Endothelial cell of umbilical vein (primary cell): Measurements from ENCODE around the gene SSBP3. TPM values are rescaled to one million over a fixed set of nuclear protein-coding genes. Genes with fewer than 3 reads are reported as not detected.

Experiments
- BruUV-seq: library from RNA; stranded (reverse); fragments of 400-500 nt; replicated peaks from 2 replicates; lab custom pipeline; 2021; lab: Mats Ljungman, UMichigan
- CTCF ChIA-PET: fragments of 300-600, 350-600 bp; sonication (Branson Sonifier 250); formaldehyde crosslinking; loops from one replicate; lab custom pipeline; 2021; ENCODE audit warnings: antibody characterized with exemption, inconsistent platforms; lab: Charles Lee
- POLR2A ChIA-PET: fragments of 300-600, 350-600 bp; sonication (Branson Sonifier 250); formaldehyde crosslinking; loops from one replicate; lab custom pipeline; 2021; ENCODE audit warnings: antibody characterized with exemption, inconsistent platforms; lab: Charles Lee
- DNase-seq: peaks from one replicate; pipeline ENCODE4 v3.0.0-alpha.2; 2011; ENCODE audit warnings: low read depth, low spot score
- FAIRE-seq: peaks from 2 replicates; lab custom pipeline; 2011; peaks lifted over from hg19 to GRCh38; lab: Jason Lieb, UNC
- H2AFZ ChIP-seq: 2 replicates; pipeline ENCODE4 v1.6.0; 2012; ENCODE audit warnings: low read depth, low read length, control low read depth, inconsistent platforms
- H3K27ac ChIP-seq: 2 replicates; pipeline ENCODE4 v1.5.1; 2011; ENCODE audit warnings: low read depth, mild to moderate bottlenecking, control low read depth, low read length, moderate library complexity; ENCODE audit not compliant: insufficient read depth
- H3K27me3 ChIP-seq, 2 experiments: 2 replicates each; pipeline versions ENCODE4 v1.6.0 to v1.6.1; 2011; ENCODE audit warnings: low read length in 2 of 2, mixed read lengths in 1 of 2; ENCODE audit not compliant: control insufficient read depth in 2 of 2, insufficient read depth in 2 of 2
- H3K36me3 ChIP-seq, 2 experiments: 2 replicates in 1 of 2; 3 replicates in 1 of 2; pipeline ENCODE4 v1.5.1; 2011; ENCODE audit warnings: low read length in 2 of 2, mild to moderate bottlenecking in 1 of 2, moderate library complexity in 1 of 2; ENCODE audit not compliant: control insufficient read depth in 2 of 2, insufficient read depth in 2 of 2; ENCODE audit errors: extremely low read depth in 1 of 2
- H3K4me1 ChIP-seq: 3 replicates; pipeline ENCODE4 v1.5.1; 2011; ENCODE audit warnings: mild to moderate bottlenecking, low read length; ENCODE audit not compliant: control insufficient read depth, insufficient read depth; ENCODE audit errors: extremely low read depth
- H3K4me2 ChIP-seq: 2 replicates; pipeline ENCODE4 v1.6.1; 2011; ENCODE audit warnings: low read length, control low read depth, mixed read lengths; ENCODE audit not compliant: insufficient read depth
- H3K4me3 ChIP-seq, 3 experiments: fragments of 200-600 bp in 1 of 3; sonication (generic), shearing (Covaris generic) in 1 of 3; replicated peaks in 1 of 3; 2 replicates each; pipeline ENCODE4 v1.5.1; 2011 to 2016; ENCODE audit warnings: control low read depth in 3 of 3, low read length in 3 of 3, mild to moderate bottlenecking in 2 of 3, inconsistent platforms in 1 of 3, low read depth in 1 of 3, moderate library complexity in 1 of 3; ENCODE audit not compliant: insufficient read depth in 1 of 3
- H3K79me2 ChIP-seq: 2 replicates; pipeline ENCODE4 v1.6.0; 2012; ENCODE audit warnings: low read length, inconsistent platforms; ENCODE audit not compliant: control insufficient read depth, insufficient read depth
- H3K9ac ChIP-seq: replicated peaks from 2 replicates; pipeline ENCODE3; 2011; ENCODE audit warnings: low read length, control low read depth; ENCODE audit not compliant: insufficient read depth; ENCODE audit errors: extremely low read depth
- H3K9me1 ChIP-seq: replicated peaks from 3 replicates; pipeline ENCODE4 v1.6.0; 2011; ENCODE audit warnings: mild to moderate bottlenecking, low read length; ENCODE audit not compliant: control insufficient read depth, insufficient read depth; ENCODE audit errors: extremely low read depth
- H3K9me3 ChIP-seq: replicated peaks from 2 replicates; pipeline ENCODE4 v1.5.1; 2012; ENCODE audit warnings: low read length, inconsistent platforms; ENCODE audit not compliant: control insufficient read depth, insufficient read depth
- H4K20me1 ChIP-seq: replicated peaks from 2 replicates; pipeline ENCODE3; 2011; ENCODE audit warnings: mild to moderate bottlenecking, low read length; ENCODE audit not compliant: control insufficient read depth, insufficient read depth; ENCODE audit errors: extremely low read depth
- CTCF ChIP-seq, 2 donors: IDR thresholded peaks; 1 replicate in 1 of 2; 2 replicates in 1 of 2; pipeline ENCODE4 v1.5.1; 2011; ENCODE audit warnings: low read length in 2 of 2, mild to moderate bottlenecking in 2 of 2, moderate library complexity in 2 of 2, control low read depth in 1 of 2, inconsistent platforms in 1 of 2, low read depth in 1 of 2; ENCODE audit not compliant: insufficient read depth in 1 of 2; ENCODE audit errors: extremely low read depth in 1 of 2
- FOS ChIP-seq: IDR thresholded peaks from 2 replicates; pipeline ENCODE4 v1.6.1; 2011; ENCODE audit warnings: mild to moderate bottlenecking, low read length, moderate library complexity, borderline replicate concordance; ENCODE audit not compliant: insufficient read depth
- GATA2 ChIP-seq: IDR thresholded peaks from 2 replicates; pipeline ENCODE4 v1.7.0; 2011; ENCODE audit warnings: low read depth, mild to moderate bottlenecking, moderate library complexity, mixed read lengths, low read length; ENCODE audit not compliant: insufficient read length, insufficient read depth
- JUN ChIP-seq: IDR thresholded peaks from 2 replicates; pipeline ENCODE4 v1.6.1; 2011; ENCODE audit warnings: borderline replicate concordance, low read depth; ENCODE audit not compliant: insufficient read length, insufficient read depth
- MYC ChIP-seq: IDR thresholded peaks from one replicate; pipeline ENCODE4 v1.6.1; 2011; ENCODE audit warnings: mild to moderate bottlenecking, low read depth, low read length
- POLR2A ChIP-seq: IDR thresholded peaks from 2 replicates; pipeline ENCODE4 v1.6.1; 2012; ENCODE audit warnings: low read depth, mild to moderate bottlenecking, control low read depth, low read length
- POLR2AphosphoS5 ChIP-seq: IDR thresholded peaks from 2 replicates; pipeline ENCODE4 v1.6.1; 2012; ENCODE audit warnings: low read depth, mild to moderate bottlenecking, control low read depth, low read length, moderate library complexity; ENCODE audit not compliant: insufficient read depth
- dilution Hi-C: fragments of 300-500 bp; cut with MboI; formaldehyde crosslinking; loops from one replicate; pipeline ENCODE4 v1.15.0; 2019; ENCODE audit warnings: low sequenced_read_pairs; ENCODE audit not compliant: extremely low pct_ligation_motif_present
- intact Hi-C: fragments of 100-400 bp; cut with micrococcal nuclease; formaldehyde crosslinking; loops from one replicate; pipeline ENCODE4 v1.10.0; 2022
- polyA plus RNA-seq, 4 experiments: library from polyadenylated mRNA; depleted of rRNA in 3 of 4; stranded (reverse) in 3 of 4; unstranded in 1 of 4; fragments of >200 nt; gene quantifications; 2 replicates each; pipeline versions ENCODE4 v1.2.1 to v1.2.3, GENCODE V29; 2011 to 2012; ENCODE audit warnings: missing spikeins in 1 of 4
- total RNA-seq: library from RNA; stranded (reverse); gene quantifications from 2 replicates; pipeline ENCODE4 v1.2.3, GENCODE V29; 2021
- TF ChIP-seq, protein P1 (sequence below): IDR thresholded peaks from 2 replicates; pipeline ENCODE4 v1.6.1; 2011; ENCODE audit not compliant: insufficient read depth, insufficient read length

Gene SSBP3
- total and polyA plus RNA-seq, 2 donors (not counting 3 experiments of a cell fraction or from before 2014, with no cell fraction given), result 44.9 to 59.4 TPM

GRCh38 chr1:54332781-54333585 lies 73.2 kb downstream of the SSBP3 start:
- Histone ChIP-seq H3K9me1 (no peaks in the 10 kb centered on the region), H3K9ac (no peak overlapping the region), H3K4me3 (no peak overlapping the region), H3K79me2 (peaks cover 67% of the 10 kb centered on the region), H3K36me3 (no peaks in the 10 kb centered on the region), H2AFZ (no peak overlapping the region), H3K9me3 (no peaks in the 10 kb centered on the region), H4K20me1 (no peaks in the 10 kb centered on the region), H3K4me2 (no peak overlapping the region), H3K4me1 (peaks cover 31% of the 10 kb centered on the region), H3K27ac (no peak overlapping the region), H3K27me3 (no peaks in the 10 kb centered on the region)
- CTCF ChIA-PET, result interaction anchor here (1.0 kb wide), 1 partner anchor 11 kb away, joined by 3 read pairs; no protein-coding TSS in a partner anchor
- DNase-seq (no peak), FAIRE-seq (no peak)
- dilution Hi-C loops (no loop called here), intact Hi-C loops (loop anchor here (10.0 kb wide), 1 partner anchor 432 kb away; the partner anchor contains the start of gene PARS2)
- BruUV-seq, result no TSS peak
- POLR2A ChIA-PET, result no interaction called here
- TF ChIP-seq POLR2A (no peak), FOS (no peak), JUN (no peak), CTCF (IDR thresholded peaks at IDR 0.05; ENCODE audit: extremely low read depth in 1 of 2, insufficient read depth in 1 of 2, low read depth in 1 of 2, low read length in 2 of 2) (no peak), POLR2AphosphoS5 (no peak), GATA2 (no peak), MYC (no peak)
- TF ChIP-seq, protein P1, sequence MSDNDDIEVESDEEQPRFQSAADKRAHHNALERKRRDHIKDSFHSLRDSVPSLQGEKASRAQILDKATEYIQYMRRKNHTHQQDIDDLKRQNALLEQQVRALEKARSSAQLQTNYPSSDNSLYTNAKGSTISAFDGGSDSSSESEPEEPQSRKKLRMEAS, result no peak
